GM19239 (cell line): ENCODE data around the gene KIF19.
"Not testable (repeated sequence)": the region's sequence is repeated elsewhere in the genome, so short reads cannot be mapped to it uniquely, and the experiment has no call there.

Experiments used
- DNase-seq: peaks from one replicate; pipeline ENCODE4 v3.0.0; 2011; ENCODE audit warnings: low spot score; ENCODE audit not compliant: insufficient read length
- FAIRE-seq: peaks from 2 replicates; lab custom pipeline; 2011; peaks lifted over from hg19 to GRCh38; lab: Jason Lieb, UNC

The KIF19 gene

GRCh38 chr17:74325743-74326379 lies at the start of gene KIF19:
Gene KIF19, plus strand, starts transcription at chr17:74326226. Its CDS starts 124 bp downstream, at chr17:74326350.
- peak; percentile 81 for DNase-seq
- FAIRE-seq = peak; percentile 14

- no peak for FAIRE-seq
- no peak for DNase-seq
Measured at GRCh38 chr17:74276541-74277009, 49.5 kb upstream of the KIF19 start.

- no peak for FAIRE-seq
- no peak for DNase-seq
Measured at GRCh38 chr17:74277935-74278334, 48.1 kb upstream of the KIF19 start.

GRCh38 chr17:74279617-74280016 lies 46.4 kb upstream of the KIF19 start:
- not testable (repeated sequence) for DNase-seq, FAIRE-seq

GRCh38 chr17:74280093-74280513 lies 45.9 kb upstream of the KIF19 start:
- peak; percentile 48 for DNase-seq
- FAIRE-seq = peak; percentile 64

- FAIRE-seq (no peak), DNase-seq (no peak)
Measured at GRCh38 chr17:74281799-74282198, 44.2 kb upstream of the KIF19 start.

- not testable (repeated sequence) for DNase-seq, FAIRE-seq
Measured at GRCh38 chr17:74282274-74282586, 43.8 kb upstream of the KIF19 start.

GRCh38 chr17:74282587-74283370 lies 43.2 kb upstream of the KIF19 start:
- FAIRE-seq = no peak
- no peak for DNase-seq

GRCh38 chr17:74283371-74283673 lies 42.7 kb upstream of the KIF19 start:
- no peak for DNase-seq
- no peak for FAIRE-seq

GRCh38 chr17:74287031-74287602 lies 38.9 kb upstream of the KIF19 start:
- DNase-seq = no peak
- FAIRE-seq = no peak

- no peak for DNase-seq
- no peak for FAIRE-seq
Measured at GRCh38 chr17:74288785-74289184, 37.2 kb upstream of the KIF19 start.

GRCh38 chr17:74289688-74290087 lies 36.3 kb upstream of the KIF19 start:
- DNase-seq (no peak), FAIRE-seq (no peak)

- DNase-seq = no peak
Measured at GRCh38 chr17:74290340-74290739, 35.7 kb upstream of the KIF19 start.

GRCh38 chr17:74292495-74292894 lies 33.5 kb upstream of the KIF19 start:
- DNase-seq = no peak
- FAIRE-seq = no peak

More at GRCh38 chr17:74290340-74290739, 35.7 kb upstream of the KIF19 start:
- FAIRE-seq = no peak

GRCh38 chr17:74295625-74296547 lies 30.1 kb upstream of the KIF19 start:
- FAIRE-seq (no peak), DNase-seq (no peak)

GRCh38 chr17:74296548-74296936 lies 29.5 kb upstream of the KIF19 start:
- FAIRE-seq (peak; percentile 33), DNase-seq (no peak)

- FAIRE-seq (no peak), DNase-seq (no peak)
Measured at GRCh38 chr17:74297941-74298340, 28.1 kb upstream of the KIF19 start.

GRCh38 chr17:74298778-74299177 lies 27.2 kb upstream of the KIF19 start:
- FAIRE-seq (no peak), DNase-seq (no peak)

GRCh38 chr17:74299226-74300009 lies 26.6 kb upstream of the KIF19 start:
- DNase-seq (no peak), FAIRE-seq (no peak)

GRCh38 chr17:74303305-74303704 lies 22.7 kb upstream of the KIF19 start:
- no peak for FAIRE-seq
- DNase-seq = no peak
